Endothelial cell of umbilical vein (primary cell): Measurements from ENCODE around the gene RNF112.
"Not testable (repeated sequence)": the region's sequence is repeated elsewhere in the genome, so short reads cannot be mapped to it uniquely, and the experiment has no call there.

ENCODE experiments used
- EZH2 ChIP-seq: IDR thresholded peaks from 2 replicates; pipeline ENCODE4 v1.6.1; 2012; ENCODE audit warnings: borderline replicate concordance, low read depth, mild to moderate bottlenecking, moderate library complexity, low read length, inconsistent platforms; ENCODE audit not compliant: severe bottlenecking
- MAX ChIP-seq: IDR thresholded peaks from 2 replicates; pipeline ENCODE4 v1.6.1; 2011; ENCODE audit not compliant: insufficient read depth, insufficient read length
- POLR2A ChIP-seq: IDR thresholded peaks from 2 replicates; pipeline ENCODE4 v1.6.1; 2012; ENCODE audit warnings: low read depth, mild to moderate bottlenecking, control low read depth, low read length
- TF ChIP-seq, protein P1 (sequence below), 2 donors: IDR thresholded peaks; 1 replicate in 1 of 2; 2 replicates in 1 of 2; pipeline ENCODE4 v1.5.1; 2011; ENCODE audit warnings: low read length in 2 of 2, mild to moderate bottlenecking in 2 of 2, moderate library complexity in 2 of 2, control low read depth in 1 of 2, inconsistent platforms in 1 of 2, low read depth in 1 of 2; ENCODE audit not compliant: insufficient read depth in 1 of 2; ENCODE audit errors: extremely low read depth in 1 of 2

DNA sequence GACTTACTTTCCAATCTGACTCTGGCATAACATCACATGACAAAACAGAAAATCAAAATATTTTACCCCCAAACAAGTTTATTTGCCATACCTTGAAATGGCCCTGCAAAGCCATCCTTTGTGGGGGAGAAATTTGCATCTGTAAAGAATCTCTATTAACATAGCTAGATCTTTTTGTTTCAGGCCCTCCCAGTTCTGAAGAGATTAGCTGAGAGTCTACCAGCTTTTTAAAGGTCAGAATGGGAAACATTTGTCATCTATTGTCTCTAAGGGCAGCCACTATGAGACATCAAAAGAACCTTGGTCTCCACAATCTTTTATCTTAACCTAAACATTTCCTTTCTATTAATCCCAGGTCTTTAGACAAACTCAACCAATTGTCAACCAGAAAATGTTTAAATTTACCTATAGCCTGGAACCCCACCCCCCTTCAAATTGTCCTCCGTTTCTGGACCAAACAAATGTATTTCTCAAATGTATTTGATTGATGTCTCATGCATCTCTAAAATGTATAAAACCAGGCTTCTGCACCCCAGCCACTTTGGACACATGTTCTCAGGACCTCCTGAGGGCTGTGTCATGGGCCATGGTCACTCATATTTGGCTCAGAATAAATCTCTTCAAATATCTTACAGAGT, 48.1 kb downstream of the RNF112 start:
- TF ChIP-seq, protein P1, sequence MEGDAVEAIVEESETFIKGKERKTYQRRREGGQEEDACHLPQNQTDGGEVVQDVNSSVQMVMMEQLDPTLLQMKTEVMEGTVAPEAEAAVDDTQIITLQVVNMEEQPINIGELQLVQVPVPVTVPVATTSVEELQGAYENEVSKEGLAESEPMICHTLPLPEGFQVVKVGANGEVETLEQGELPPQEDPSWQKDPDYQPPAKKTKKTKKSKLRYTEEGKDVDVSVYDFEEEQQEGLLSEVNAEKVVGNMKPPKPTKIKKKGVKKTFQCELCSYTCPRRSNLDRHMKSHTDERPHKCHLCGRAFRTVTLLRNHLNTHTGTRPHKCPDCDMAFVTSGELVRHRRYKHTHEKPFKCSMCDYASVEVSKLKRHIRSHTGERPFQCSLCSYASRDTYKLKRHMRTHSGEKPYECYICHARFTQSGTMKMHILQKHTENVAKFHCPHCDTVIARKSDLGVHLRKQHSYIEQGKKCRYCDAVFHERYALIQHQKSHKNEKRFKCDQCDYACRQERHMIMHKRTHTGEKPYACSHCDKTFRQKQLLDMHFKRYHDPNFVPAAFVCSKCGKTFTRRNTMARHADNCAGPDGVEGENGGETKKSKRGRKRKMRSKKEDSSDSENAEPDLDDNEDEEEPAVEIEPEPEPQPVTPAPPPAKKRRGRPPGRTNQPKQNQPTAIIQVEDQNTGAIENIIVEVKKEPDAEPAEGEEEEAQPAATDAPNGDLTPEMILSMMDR (IDR thresholded peaks at IDR 0.05; ENCODE audit: extremely low read depth in 1 of 2, insufficient read depth in 1 of 2, low read depth in 1 of 2, low read length in 2 of 2), result not testable (repeated sequence)
- not testable (repeated sequence) for TF ChIP-seq POLR2A, EZH2, MAX
